ENCODE results near the gene MTA3. TPM values are rescaled to one million over a fixed set of nuclear protein-coding genes. Genes with fewer than 3 reads are reported as not detected.
A peak's percentile ranks its signal among the peaks of the same experiment; 100 is the strongest.

MTA3 gene
- total and polyA plus RNA-seq, 9 of the 15 experiments (the other 6 are each of a cell fraction or from before 2014, with no cell fraction given) = 12.4 to 39.6 (median 23.5) TPM

DNA sequence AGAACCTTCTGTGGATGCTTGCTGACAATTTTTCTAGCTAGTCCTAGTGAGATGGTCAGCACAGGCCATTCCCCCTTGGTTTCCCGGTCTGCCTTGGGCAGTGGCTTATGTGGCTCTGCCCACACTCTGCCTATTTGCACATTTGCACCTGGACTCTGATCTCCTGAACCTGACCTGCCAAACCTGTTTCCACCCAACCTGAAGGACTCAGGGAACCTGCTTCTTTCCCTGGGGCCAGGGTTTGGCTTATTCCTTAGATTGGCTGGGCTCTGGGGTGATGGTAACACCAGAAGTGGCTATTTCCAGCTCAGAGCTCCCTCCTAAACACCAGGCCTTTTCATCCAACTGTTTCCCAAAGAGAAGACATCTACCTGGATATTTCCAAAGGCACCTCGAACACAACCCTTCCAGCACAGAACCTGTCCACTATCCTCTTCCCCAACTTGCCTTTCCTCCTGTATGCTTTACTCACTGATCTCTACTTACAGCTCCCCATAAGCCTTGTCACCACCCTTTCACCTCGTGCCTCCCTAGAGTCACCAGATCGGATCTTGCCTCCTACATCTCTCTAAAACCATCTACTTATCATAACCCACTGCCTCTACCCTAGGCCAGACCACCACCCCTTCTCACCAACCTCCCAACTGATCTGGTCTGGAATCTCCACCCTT lies 5.8 kb upstream of the MTA3 start:
- WGBS (ENCODE audit: insufficient coverage, low coverage, missing lambda C conversion rate) = 6% methylated on average over 4 of the region's 4 CpGs
- intact Hi-C loops (cut with micrococcal nuclease) = no loop called here
- in situ Hi-C loops (cut with MboI) = no loop called here
- H3K9me3 ChIP-seq (replicated peaks; ENCODE audit: control insufficient read depth, insufficient read depth, low read depth, low read length) = no peaks in the 10 kb centered on the region
- BruUV-seq (replicated peaks) = no TSS peak
- no peak overlapping the region for H3K27ac ChIP-seq (ENCODE audit: extremely low read depth, low read depth, low read length)
- H3K36me3 ChIP-seq (ENCODE audit: control insufficient read depth, insufficient read depth, low read length) = no peaks in the 10 kb centered on the region
- no peak overlapping the region for H2AFZ ChIP-seq (ENCODE audit: low read depth, low read length)
- ChIA-PET CTCF (ENCODE audit: low intra/inter-chr PET ratio) (no interaction called here), POLR2A (no interaction called here)
- no peak overlapping the region for H3K4me3 ChIP-seq
- H3K27me3 ChIP-seq (ENCODE audit: control insufficient read depth in 2 of 2, insufficient read depth in 2 of 2, low read length in 2 of 2) = peaks cover 2 to 10% of the 10 kb centered on the region in 2 experiments; a peak in 2 of 5 replicates
- FAIRE-seq (no peak), ATAC-seq (no peak; the same call in none of the 3 replicates), DNase-seq (ENCODE audit: extremely low read depth in 1 of 4, low spot score in 3 of 4) (no peak)
- H3K4me2 ChIP-seq (ENCODE audit: insufficient read depth, low read length) = no peak overlapping the region
- no peak overlapping the region for H3K9ac ChIP-seq (ENCODE audit: insufficient read depth in 1 of 2, low read depth in 2 of 2, low read length in 2 of 2)
- H3K4me1 ChIP-seq (replicated peaks in 1 of 2; ENCODE audit: control insufficient read depth in 2 of 2, insufficient read depth in 2 of 2, low read length in 2 of 2) = no peaks in the 10 kb centered on the region; a peak in 1 of 5 replicates
- no peaks in the 10 kb centered on the region for H4K20me1 ChIP-seq (replicated peaks; ENCODE audit: control insufficient read depth, insufficient read depth, low read length)
- no peak for TF ChIP-seq ZNF584 (CRISPR knock-in tag; IDR thresholded peaks at IDR 0.05; ENCODE audit: low read depth)
- H3K79me2 ChIP-seq (ENCODE audit: control insufficient read depth, insufficient read depth, low read length) = no peaks in the 10 kb centered on the region
- no peaks in the 10 kb centered on the region for H3K9me1 ChIP-seq (ENCODE audit: control insufficient read depth, insufficient read depth, low read length)

DNA sequence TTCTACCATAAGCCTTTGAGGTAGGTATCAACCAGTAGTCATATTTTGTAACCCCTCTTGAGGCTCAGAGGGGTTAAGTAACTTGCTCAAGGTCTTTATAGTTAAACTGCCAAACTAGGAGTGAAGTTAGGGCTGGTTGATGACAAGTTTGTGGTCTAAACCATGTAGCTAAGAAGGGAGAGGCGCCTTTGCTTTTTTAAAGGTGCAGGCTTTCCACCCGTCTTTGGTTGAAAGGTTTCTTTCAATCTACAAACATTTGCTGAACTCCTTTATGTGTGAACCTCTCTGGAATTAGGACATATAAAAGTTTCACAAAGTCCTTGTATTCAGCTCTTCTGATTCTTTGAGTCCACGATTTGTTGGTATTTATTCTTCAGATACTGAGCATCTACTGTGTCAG lies 2.4 kb upstream of the MTA3 start:
- ATAC-seq = no peak
- peaks cover 14% of the 10 kb centered on the region for H3K79me2 ChIP-seq (ENCODE audit: control insufficient read depth, insufficient read depth, low read length)
- peaks cover 0 to 10% of the 10 kb centered on the region in 2 experiments; a peak in 2 of 5 replicates for H3K27me3 ChIP-seq (ENCODE audit: control insufficient read depth in 2 of 2, insufficient read depth in 2 of 2, low read length in 2 of 2)
- H3K9me3 ChIP-seq (replicated peaks; ENCODE audit: control insufficient read depth, insufficient read depth, low read depth, low read length) = no peaks in the 10 kb centered on the region
- no TSS peak for BruUV-seq (replicated peaks)
- H3K4me1 ChIP-seq (replicated peaks in 1 of 2; ENCODE audit: control insufficient read depth in 2 of 2, insufficient read depth in 2 of 2, low read length in 2 of 2) = peaks cover 6 to 7% of the 10 kb centered on the region in 2 experiments; a peak in 2 of 5 replicates
- no peaks in the 10 kb centered on the region for H3K36me3 ChIP-seq (ENCODE audit: control insufficient read depth, insufficient read depth, low read length)
- ChIA-PET POLR2A (no interaction called here), CTCF (ENCODE audit: low intra/inter-chr PET ratio) (no interaction called here)
- WGBS (ENCODE audit: insufficient coverage, low coverage, missing lambda C conversion rate) = 28% methylated on average over 3 of the region's 3 CpGs
- no peaks in the 10 kb centered on the region for H4K20me1 ChIP-seq (replicated peaks; ENCODE audit: control insufficient read depth, insufficient read depth, low read length)
- no peak overlapping the region for H3K4me2 ChIP-seq (ENCODE audit: insufficient read depth, low read length)
- H3K27ac ChIP-seq (ENCODE audit: extremely low read depth, low read depth, low read length) = no peak overlapping the region
- H3K4me3 ChIP-seq = no peak overlapping the region
- no peak for DNase-seq (ENCODE audit: extremely low read depth in 1 of 4, low spot score in 3 of 4)
- FAIRE-seq = no peak
- no peaks in the 10 kb centered on the region for H3K9me1 ChIP-seq (ENCODE audit: control insufficient read depth, insufficient read depth, low read length)
- H2AFZ ChIP-seq (ENCODE audit: low read depth, low read length) = no peak overlapping the region
- H3K9ac ChIP-seq (ENCODE audit: insufficient read depth in 1 of 2, low read depth in 2 of 2, low read length in 2 of 2) = no peak overlapping the region
- no peak for TF ChIP-seq ARID1B (IDR thresholded peaks at IDR 0.05)
- TF ChIP-seq, protein P1, sequence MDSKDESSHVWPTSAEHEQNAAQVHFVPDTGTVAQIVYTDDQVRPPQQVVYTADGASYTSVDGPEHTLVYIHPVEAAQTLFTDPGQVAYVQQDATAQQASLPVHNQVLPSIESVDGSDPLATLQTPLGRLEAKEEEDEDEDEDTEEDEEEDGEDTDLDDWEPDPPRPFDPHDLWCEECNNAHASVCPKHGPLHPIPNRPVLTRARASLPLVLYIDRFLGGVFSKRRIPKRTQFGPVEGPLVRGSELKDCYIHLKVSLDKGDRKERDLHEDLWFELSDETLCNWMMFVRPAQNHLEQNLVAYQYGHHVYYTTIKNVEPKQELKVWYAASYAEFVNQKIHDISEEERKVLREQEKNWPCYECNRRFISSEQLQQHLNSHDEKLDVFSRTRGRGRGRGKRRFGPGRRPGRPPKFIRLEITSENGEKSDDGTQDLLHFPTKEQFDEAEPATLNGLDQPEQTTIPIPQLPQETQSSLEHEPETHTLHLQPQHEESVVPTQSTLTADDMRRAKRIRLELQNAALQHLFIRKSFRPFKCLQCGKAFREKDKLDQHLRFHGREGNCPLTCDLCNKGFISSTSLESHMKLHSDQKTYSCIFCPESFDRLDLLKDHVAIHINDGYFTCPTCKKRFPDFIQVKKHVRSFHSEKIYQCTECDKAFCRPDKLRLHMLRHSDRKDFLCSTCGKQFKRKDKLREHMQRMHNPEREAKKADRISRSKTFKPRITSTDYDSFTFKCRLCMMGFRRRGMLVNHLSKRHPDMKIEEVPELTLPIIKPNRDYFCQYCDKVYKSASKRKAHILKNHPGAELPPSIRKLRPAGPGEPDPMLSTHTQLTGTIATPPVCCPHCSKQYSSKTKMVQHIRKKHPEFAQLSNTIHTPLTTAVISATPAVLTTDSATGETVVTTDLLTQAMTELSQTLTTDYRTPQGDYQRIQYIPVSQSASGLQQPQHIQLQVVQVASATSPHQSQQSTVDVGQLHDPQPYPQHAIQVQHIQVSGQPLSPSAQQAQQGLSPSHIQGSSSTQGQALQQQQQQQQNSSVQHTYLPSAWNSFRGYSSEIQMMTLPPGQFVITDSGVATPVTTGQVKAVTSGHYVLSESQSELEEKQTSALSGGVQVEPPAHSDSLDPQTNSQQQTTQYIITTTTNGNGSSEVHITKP (IDR thresholded peaks at IDR 0.05; ENCODE audit: partially characterized antibody) = peak; percentile 39
- no peak for TF ChIP-seq GTF2A2 (tag; IDR thresholded peaks at IDR 0.05)
- TF ChIP-seq, protein P2, sequence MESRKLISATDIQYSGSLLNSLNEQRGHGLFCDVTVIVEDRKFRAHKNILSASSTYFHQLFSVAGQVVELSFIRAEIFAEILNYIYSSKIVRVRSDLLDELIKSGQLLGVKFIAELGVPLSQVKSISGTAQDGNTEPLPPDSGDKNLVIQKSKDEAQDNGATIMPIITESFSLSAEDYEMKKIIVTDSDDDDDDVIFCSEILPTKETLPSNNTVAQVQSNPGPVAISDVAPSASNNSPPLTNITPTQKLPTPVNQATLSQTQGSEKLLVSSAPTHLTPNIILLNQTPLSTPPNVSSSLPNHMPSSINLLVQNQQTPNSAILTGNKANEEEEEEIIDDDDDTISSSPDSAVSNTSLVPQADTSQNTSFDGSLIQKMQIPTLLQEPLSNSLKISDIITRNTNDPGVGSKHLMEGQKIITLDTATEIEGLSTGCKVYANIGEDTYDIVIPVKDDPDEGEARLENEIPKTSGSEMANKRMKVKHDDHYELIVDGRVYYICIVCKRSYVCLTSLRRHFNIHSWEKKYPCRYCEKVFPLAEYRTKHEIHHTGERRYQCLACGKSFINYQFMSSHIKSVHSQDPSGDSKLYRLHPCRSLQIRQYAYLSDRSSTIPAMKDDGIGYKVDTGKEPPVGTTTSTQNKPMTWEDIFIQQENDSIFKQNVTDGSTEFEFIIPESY (CRISPR knock-in tag; IDR thresholded peaks at IDR 0.05) = no peak
- in situ Hi-C loops (cut with MboI) (no loop called here), intact Hi-C loops (cut with micrococcal nuclease) (no loop called here)

Data from K562 (cell line).